GM12875 (cell line): ENCODE results near the gene MTMR3.
"Not testable (repeated sequence)": the region's sequence is repeated elsewhere in the genome, so short reads cannot be mapped to it uniquely, and the experiment has no call there.

Source experiments
- H3K4me3 ChIP-seq: one replicate; pipeline ENCODE4 v1.5.1; 2011; ENCODE audit warnings: low read depth, low read length, control low read depth
- TF ChIP-seq, protein P1 (sequence below): IDR thresholded peaks from 2 replicates; pipeline ENCODE4 v1.5.1; 2011; ENCODE audit warnings: low read depth, mild to moderate bottlenecking, control low read depth, inconsistent platforms, low read length, moderate library complexity, borderline replicate concordance; ENCODE audit not compliant: insufficient read depth

MTMR3 gene

DNA sequence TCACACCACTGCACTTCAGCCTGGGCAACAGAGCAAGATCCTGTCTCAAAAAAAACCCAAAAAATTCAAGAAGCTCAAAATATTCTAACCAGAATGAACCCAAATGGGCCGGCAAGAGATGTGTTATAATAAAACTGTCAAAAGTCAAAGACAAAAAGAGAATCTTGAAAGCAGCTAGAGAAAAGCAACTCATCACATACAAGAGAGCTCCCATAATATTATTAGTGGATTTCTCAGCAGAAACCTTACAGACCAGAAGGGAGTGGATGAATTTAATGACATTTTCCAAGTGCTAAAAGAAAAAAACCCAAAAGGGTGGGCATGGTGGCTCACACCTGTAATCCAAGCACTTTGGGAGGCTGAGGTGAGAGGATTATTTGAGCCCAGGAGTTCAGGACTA lies 174.4 kb downstream of the MTMR3 start:
- H3K4me3 ChIP-seq: no peak overlapping the region
- TF ChIP-seq, protein P1, sequence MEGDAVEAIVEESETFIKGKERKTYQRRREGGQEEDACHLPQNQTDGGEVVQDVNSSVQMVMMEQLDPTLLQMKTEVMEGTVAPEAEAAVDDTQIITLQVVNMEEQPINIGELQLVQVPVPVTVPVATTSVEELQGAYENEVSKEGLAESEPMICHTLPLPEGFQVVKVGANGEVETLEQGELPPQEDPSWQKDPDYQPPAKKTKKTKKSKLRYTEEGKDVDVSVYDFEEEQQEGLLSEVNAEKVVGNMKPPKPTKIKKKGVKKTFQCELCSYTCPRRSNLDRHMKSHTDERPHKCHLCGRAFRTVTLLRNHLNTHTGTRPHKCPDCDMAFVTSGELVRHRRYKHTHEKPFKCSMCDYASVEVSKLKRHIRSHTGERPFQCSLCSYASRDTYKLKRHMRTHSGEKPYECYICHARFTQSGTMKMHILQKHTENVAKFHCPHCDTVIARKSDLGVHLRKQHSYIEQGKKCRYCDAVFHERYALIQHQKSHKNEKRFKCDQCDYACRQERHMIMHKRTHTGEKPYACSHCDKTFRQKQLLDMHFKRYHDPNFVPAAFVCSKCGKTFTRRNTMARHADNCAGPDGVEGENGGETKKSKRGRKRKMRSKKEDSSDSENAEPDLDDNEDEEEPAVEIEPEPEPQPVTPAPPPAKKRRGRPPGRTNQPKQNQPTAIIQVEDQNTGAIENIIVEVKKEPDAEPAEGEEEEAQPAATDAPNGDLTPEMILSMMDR: no peak

DNA sequence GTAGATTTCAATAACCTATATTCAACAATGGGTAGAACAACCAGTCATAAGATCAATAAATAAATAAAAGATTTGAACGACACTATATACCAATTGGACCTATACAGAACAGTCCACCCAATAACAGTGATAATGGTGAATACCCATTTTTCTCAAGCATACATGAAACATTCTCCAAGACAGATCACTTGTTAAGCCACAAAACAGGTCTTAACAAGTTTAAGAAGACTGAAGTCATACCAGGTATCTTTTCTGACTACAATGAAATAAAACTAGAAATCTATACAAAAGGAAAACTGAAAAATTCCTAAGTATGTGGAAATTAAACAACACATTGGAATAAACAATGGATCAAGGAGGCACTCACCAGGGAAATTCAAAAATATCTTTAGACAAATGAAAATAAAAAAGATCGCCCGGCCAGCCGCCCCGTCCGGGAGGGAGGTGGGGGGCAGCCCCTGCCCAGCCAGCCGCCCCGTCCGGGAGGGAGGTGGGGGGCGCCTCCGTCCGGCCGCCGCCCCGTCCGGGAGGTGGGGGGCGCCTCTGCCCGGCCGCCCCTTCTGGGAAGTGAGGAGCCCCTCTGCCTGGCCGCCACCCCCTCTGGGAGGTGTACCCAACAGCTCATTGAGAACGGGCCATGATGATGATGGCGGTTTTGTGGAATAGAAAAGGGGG lies 176.5 kb downstream of the MTMR3 start:
- H3K4me3 ChIP-seq: not testable (repeated sequence)

DNA sequence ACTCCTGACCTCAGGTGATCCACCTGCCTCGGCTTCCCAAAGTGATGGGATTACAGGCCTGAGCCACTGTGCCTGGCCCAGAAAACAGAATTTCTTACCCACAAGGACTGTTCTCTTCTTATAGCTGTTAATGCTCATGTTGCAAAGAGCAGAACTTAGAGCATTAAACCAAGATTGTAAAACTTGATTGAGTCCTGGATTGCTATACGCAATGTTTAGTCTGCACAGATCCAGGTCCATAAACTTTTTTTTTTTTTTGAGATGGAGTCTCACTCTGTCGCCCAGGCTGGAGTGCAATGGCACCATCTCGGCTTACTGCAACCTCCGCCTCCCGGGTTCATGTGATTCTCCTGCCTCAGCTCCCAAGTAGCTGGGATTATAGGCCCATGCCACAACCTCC lies 178.1 kb downstream of the MTMR3 start:
- H3K4me3 ChIP-seq: not testable (repeated sequence)

DNA sequence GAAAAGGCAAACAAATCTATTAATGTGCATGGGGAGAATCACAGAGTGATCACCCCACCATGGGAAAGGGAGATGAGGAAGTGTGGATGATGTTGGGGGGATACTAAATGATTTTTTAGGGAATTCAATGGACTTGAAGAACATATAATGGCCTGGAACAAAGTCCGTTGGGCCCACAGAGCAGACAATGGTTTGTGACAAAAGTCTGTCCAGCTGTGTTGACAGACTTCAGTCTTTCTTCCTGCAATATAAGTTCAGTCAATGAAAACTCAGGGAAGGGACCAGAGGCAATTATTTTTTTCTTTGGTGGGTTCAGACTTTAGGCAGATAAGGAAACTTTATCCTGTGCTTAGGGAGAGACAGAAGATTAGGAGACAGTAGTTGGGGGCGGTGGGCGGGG lies 179.3 kb downstream of the MTMR3 start:
- TF ChIP-seq, protein P1: no peak

DNA sequence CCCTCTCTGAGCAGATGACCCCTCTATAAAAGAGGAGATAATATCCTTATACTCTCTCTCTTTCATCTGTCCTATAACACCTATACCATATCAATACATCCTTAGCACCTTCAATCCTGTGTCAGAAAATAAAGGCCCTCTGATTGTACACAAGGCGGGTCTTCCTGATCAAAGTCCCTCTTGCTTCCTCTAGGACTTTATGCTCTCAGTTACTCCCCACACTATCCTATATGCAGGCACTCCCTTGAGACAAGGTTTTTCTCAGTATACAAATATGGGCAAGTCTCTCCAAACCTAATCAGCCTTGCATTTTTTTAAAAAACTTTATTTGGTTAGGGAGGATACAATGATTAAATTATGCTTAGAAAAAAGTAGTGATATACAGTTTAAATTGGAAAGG lies 180.0 kb downstream of the MTMR3 start:
- no peak overlapping the region for H3K4me3 ChIP-seq
- TF ChIP-seq, protein P1: no peak

More for the DNA sequence above, 179.3 kb downstream of the MTMR3 start:
- H3K4me3 ChIP-seq: no peak overlapping the region

DNA sequence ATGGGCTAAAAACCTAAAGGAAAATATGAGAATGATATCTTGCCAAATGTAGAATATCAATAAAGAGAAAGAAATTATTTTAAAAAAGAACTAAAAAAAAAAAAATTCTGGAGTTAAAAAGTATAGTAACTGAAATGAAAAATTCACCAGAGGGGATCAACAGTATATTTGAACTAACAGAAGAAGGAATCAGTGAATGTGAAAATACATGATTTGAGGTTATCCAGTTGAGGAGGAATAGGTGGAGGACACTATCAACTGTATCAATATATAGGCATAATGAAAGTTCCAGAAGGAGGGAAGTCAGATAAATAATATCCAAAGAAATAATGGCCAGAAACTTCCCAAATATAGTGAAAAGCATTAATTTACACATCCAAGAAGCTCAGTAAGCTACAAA lies 181.2 kb downstream of the MTMR3 start:
- no peak overlapping the region for H3K4me3 ChIP-seq
- TF ChIP-seq, protein P1: no peak

DNA sequence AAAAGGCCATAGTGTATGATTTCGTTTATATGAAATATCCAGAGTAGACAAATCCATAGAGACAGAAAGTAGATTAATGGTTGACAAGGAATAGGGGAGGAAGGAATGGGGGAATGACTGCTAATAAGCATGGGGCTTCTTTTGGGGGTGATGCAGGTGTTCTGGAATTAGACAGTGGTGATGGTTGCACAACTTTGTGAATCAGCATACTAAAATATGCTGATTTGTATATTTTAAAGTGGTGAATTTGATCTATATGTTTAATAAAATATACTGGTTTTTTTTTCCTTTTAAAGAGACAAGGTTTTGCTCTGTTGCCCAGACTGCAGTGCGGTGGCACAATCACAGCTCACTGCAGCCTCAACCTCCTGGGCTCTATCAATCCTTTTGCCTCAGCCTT lies 190.8 kb downstream of the MTMR3 start:
- H3K4me3 ChIP-seq: no peak overlapping the region
- TF ChIP-seq, protein P1: no peak

DNA sequence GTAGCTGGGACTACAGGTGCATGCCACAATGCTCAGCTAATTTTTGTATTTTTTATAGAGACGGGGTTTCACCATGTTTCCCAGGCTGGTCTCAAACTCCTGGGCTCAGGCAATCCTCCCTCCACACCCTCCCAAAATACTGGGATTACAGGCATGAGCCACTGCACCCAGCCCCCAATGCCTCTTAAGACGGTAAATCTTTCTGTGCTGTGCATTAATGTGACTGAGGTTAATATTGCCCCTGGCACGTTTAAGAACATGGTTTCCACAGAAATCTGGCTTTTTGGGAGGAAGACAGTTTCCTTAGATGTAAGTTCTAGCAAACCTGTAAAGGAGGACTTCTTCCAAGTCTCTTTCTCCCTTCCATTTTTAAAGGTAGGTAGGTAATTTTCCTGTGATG lies 191.2 kb downstream of the MTMR3 start:
- TF ChIP-seq, protein P1: no peak
- no peak overlapping the region for H3K4me3 ChIP-seq
